ENCODE data around the gene METRN. TPM values are rescaled to one million over a fixed set of nuclear protein-coding genes. Genes with fewer than 3 reads are reported as not detected.

The METRN gene
- polyA plus RNA-seq, 1 of the 3 experiments (the other 2 are of a cell fraction), result 59.7 TPM

- under 1% methylated on average over 21 of the region's 106 CpGs for WGBS (ENCODE audit: low lambda C conversion rate)
- H3K4me2 ChIP-seq, result peak within 1 kb of the TSS; percentile 100
- no peaks in the 10 kb centered on the region; the same call in 1 of the 2 replicates for H3K79me2 ChIP-seq (ENCODE audit: insufficient read depth)
- ChIA-PET POLR2A (interaction anchor here (0.6 to 3.8 kb wide), 14 partner anchors 8 to 88 kb away, joined by 3 to 19 read pairs (median 4); partner anchors contain the start of genes CHTF18, JMJD8, METTL26 and RPUSD1), CTCF (interaction anchor here (0.7 to 22.4 kb wide), 10 partner anchors 7 to 382 kb away, joined by 3 to 358 read pairs (median 9); partner anchors contain the start of genes ANTKMT, CCDC78, CIAO3 and FBXL16)
- peaks cover 26% of the 10 kb centered on the region for H3F3A ChIP-seq (replicated peaks; ENCODE audit: insufficient read depth)
- H3K27ac ChIP-seq (ENCODE audit: low read depth in 2 of 2, low read length in 1 of 2), result peak within 1 kb of the TSS; percentile 91 to 99
- H3K9ac ChIP-seq, result peak within 1 kb of the TSS; percentile 85
- peak within 1 kb of the TSS; percentile 86 to 89 for H3K4me3 ChIP-seq (ENCODE audit: low read depth in 2 of 2, low read length in 1 of 2)
- peak; percentile 92 for DNase-seq
- H3K4me1 ChIP-seq (ENCODE audit: control insufficient read depth in 1 of 2, insufficient read depth in 2 of 2, low read depth in 1 of 2, low read length in 1 of 2), result peaks cover 8 to 43% of the 10 kb centered on the region in 2 experiments; a peak in 3 of 4 replicates
- H3K36me3 ChIP-seq (replicated peaks in 1 of 2; ENCODE audit: control insufficient read depth in 1 of 2, insufficient read depth in 2 of 2, low read length in 1 of 2), result peaks cover 0 to 6% of the 10 kb centered on the region in 2 experiments
- H3K9me3 ChIP-seq, result no peaks in the 10 kb centered on the region
- H3K27me3 ChIP-seq (ENCODE audit: insufficient read depth), result no peaks in the 10 kb centered on the region
- H3K9me2 ChIP-seq, result no peaks in the 10 kb centered on the region
- peaks cover 23% of the 10 kb centered on the region; the same call in 1 of the 2 replicates for H4K20me1 ChIP-seq (ENCODE audit: insufficient read depth)
- 0 out of 2 replicates have a peak within 1 kb of the TSS, but pooled peaks have one; percentile 46 for H2AFZ ChIP-seq (ENCODE audit: low read depth)
- TF ChIP-seq FOSL2 (IDR thresholded peaks at IDR 0.05; ENCODE audit: borderline replicate concordance, low read depth), result no peak
- TF ChIP-seq, protein P1, sequence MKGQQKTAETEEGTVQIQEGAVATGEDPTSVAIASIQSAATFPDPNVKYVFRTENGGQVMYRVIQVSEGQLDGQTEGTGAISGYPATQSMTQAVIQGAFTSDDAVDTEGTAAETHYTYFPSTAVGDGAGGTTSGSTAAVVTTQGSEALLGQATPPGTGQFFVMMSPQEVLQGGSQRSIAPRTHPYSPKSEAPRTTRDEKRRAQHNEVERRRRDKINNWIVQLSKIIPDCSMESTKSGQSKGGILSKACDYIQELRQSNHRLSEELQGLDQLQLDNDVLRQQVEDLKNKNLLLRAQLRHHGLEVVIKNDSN (IDR thresholded peaks at IDR 0.05; ENCODE audit: borderline replicate concordance, low read depth), result 0 out of 2 replicates have a peak, but pooled peaks have one; percentile 25
- TF ChIP-seq CHD2 (IDR thresholded peaks at IDR 0.05; ENCODE audit: low read length, partially characterized antibody), result no peak
- TF ChIP-seq EP300 (IDR thresholded peaks at IDR 0.05; ENCODE audit: borderline replicate concordance in 1 of 2, low read depth in 1 of 2, low read length in 1 of 2), result no peak
- no peak for TF ChIP-seq RFX5 (IDR thresholded peaks at IDR 0.05; ENCODE audit: low read length)
- TF ChIP-seq RAD21 (IDR thresholded peaks at IDR 0.05; ENCODE audit: low read length), result no peak
- TF ChIP-seq, protein P2, sequence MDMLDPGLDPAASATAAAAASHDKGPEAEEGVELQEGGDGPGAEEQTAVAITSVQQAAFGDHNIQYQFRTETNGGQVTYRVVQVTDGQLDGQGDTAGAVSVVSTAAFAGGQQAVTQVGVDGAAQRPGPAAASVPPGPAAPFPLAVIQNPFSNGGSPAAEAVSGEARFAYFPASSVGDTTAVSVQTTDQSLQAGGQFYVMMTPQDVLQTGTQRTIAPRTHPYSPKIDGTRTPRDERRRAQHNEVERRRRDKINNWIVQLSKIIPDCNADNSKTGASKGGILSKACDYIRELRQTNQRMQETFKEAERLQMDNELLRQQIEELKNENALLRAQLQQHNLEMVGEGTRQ (IDR thresholded peaks at IDR 0.05; ENCODE audit: borderline replicate concordance, low read depth, low read length), result no peak
- TF ChIP-seq, protein P3, sequence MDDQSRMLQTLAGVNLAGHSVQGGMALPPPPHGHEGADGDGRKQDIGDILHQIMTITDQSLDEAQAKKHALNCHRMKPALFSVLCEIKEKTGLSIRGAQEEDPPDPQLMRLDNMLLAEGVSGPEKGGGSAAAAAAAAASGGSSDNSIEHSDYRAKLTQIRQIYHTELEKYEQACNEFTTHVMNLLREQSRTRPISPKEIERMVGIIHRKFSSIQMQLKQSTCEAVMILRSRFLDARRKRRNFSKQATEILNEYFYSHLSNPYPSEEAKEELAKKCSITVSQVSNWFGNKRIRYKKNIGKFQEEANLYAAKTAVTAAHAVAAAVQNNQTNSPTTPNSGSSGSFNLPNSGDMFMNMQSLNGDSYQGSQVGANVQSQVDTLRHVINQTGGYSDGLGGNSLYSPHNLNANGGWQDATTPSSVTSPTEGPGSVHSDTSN (IDR thresholded peaks at IDR 0.05), result peak; percentile 38
- TF ChIP-seq SIN3A (IDR thresholded peaks at IDR 0.05; ENCODE audit: borderline replicate concordance, low read depth, low read length), result no peak
- no peak for TF ChIP-seq MEF2A (IDR thresholded peaks at IDR 0.05; ENCODE audit: borderline replicate concordance, low read depth)
- TF ChIP-seq NRF1 (IDR thresholded peaks at IDR 0.05; ENCODE audit: low read depth, low read length), result peak; percentile 62; the same call in 1 of the 2 replicates
- TF ChIP-seq GATA2 (CRISPR knock-in tag; IDR thresholded peaks at IDR 0.05), result no peak
- TF ChIP-seq, protein P4, sequence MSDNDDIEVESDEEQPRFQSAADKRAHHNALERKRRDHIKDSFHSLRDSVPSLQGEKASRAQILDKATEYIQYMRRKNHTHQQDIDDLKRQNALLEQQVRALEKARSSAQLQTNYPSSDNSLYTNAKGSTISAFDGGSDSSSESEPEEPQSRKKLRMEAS (IDR thresholded peaks at IDR 0.05; ENCODE audit: low read depth), result peak; percentile 95
- TF ChIP-seq TAF1 (IDR thresholded peaks at IDR 0.05; ENCODE audit: borderline replicate concordance, low read depth, low read length), result peak; percentile 80
- no peak for TF ChIP-seq SMC3 (IDR thresholded peaks at IDR 0.05; ENCODE audit: low read depth, low read length)
- no peak for TF ChIP-seq YY1 (IDR thresholded peaks at IDR 0.05; ENCODE audit: low read depth)
- no peak for TF ChIP-seq EZH2phosphoT487 (IDR thresholded peaks at IDR 0.05; ENCODE audit: borderline replicate concordance, low read depth)
- TF ChIP-seq NFIC (IDR thresholded peaks at IDR 0.05; ENCODE audit: borderline replicate concordance), result no peak
- TF ChIP-seq IRF3 (IDR thresholded peaks at IDR 0.05; ENCODE audit: low read depth, low read length), result no peak
- TF ChIP-seq MXI1 (IDR thresholded peaks at IDR 0.05; ENCODE audit: low read depth, low read length), result peak; percentile 17; the same call in 1 of the 2 replicates
- no peak for TF ChIP-seq TCF12 (IDR thresholded peaks at IDR 0.05)
- TF ChIP-seq ELF1 (IDR thresholded peaks at IDR 0.05), result peak; percentile 67
- no peak for TF ChIP-seq REST (IDR thresholded peaks at IDR 0.05; ENCODE audit: low read depth, low read length)
- TF ChIP-seq RCOR1 (IDR thresholded peaks at IDR 0.05; ENCODE audit: low read length), result no peak
- TF ChIP-seq GABPA (IDR thresholded peaks at IDR 0.05; ENCODE audit: low read depth), result peak; percentile 81
Observed at GRCh38 chr16:720990-721764, 6.3 kb downstream of the METRN start, which contains the start of gene ANTKMT. ANTKMT (plus strand) TSS chr16:721146; CDS start chr16:721275, 129 bp downstream.
